Measurements from ENCODE around the gene AJM1. TPM values are rescaled to one million over a fixed set of nuclear protein-coding genes. Genes with fewer than 3 reads are reported as not detected.

Gene AJM1
- total RNA-seq, 1 donor from 2014 or later = 1.1 TPM

DNA sequence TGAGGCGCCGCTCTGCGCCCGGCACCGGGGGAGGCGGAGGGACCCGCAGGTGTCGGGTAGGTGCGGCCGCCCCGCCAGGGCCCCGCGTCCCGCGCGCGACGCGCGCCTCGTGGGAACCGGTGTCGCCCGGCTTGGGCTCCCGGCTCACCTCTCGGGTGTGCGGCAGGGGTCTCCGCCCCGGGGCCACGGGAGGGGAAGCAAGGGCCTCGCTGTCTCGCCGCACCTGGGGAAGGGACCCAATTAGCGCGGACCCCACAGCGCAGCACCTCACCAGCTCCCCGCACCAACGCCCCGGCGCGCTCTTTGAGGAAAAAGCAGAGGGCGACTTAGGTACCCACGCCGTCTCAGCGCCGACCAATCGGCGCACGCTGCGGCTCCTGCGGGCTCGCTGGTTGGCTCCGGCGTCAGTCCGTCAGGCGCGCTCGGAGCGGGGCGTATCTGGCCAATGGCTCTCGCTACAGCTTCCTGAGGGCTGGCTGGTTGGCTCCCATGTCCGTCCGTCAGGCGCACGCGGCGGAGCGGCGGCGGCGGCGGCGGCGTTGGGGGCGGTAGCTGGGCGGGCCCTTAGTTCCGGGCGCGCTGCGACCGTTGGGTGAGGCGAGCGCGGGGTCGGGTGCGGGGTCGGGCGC is 43.8 kb downstream of the AJM1 start, which contains the start of gene TRAF2:
TRAF2 (plus strand) TSS at position 567 of the 629 bp plus-strand sequence. CDS start 12,225 bp downstream, outside the sequence.
- peaks cover 4% of the 10 kb centered on the region for H3K36me3 ChIP-seq (ENCODE audit: control insufficient read depth, insufficient read depth, low read length)
- FAIRE-seq (no peak), DNase-seq (ENCODE audit: low read depth) (peak; percentile 96)
- peak within 1 kb of the TSS; percentile 93 for H3K4me3 ChIP-seq (ENCODE audit: low read depth, low read length)
- TF ChIP-seq, protein P1, sequence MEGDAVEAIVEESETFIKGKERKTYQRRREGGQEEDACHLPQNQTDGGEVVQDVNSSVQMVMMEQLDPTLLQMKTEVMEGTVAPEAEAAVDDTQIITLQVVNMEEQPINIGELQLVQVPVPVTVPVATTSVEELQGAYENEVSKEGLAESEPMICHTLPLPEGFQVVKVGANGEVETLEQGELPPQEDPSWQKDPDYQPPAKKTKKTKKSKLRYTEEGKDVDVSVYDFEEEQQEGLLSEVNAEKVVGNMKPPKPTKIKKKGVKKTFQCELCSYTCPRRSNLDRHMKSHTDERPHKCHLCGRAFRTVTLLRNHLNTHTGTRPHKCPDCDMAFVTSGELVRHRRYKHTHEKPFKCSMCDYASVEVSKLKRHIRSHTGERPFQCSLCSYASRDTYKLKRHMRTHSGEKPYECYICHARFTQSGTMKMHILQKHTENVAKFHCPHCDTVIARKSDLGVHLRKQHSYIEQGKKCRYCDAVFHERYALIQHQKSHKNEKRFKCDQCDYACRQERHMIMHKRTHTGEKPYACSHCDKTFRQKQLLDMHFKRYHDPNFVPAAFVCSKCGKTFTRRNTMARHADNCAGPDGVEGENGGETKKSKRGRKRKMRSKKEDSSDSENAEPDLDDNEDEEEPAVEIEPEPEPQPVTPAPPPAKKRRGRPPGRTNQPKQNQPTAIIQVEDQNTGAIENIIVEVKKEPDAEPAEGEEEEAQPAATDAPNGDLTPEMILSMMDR (IDR thresholded peaks at IDR 0.05; ENCODE audit: insufficient read depth, low read length, severe bottlenecking) = no peak
- H3K27me3 ChIP-seq (ENCODE audit: control insufficient read depth, insufficient read depth, low read length) = no peaks in the 10 kb centered on the region

DNA sequence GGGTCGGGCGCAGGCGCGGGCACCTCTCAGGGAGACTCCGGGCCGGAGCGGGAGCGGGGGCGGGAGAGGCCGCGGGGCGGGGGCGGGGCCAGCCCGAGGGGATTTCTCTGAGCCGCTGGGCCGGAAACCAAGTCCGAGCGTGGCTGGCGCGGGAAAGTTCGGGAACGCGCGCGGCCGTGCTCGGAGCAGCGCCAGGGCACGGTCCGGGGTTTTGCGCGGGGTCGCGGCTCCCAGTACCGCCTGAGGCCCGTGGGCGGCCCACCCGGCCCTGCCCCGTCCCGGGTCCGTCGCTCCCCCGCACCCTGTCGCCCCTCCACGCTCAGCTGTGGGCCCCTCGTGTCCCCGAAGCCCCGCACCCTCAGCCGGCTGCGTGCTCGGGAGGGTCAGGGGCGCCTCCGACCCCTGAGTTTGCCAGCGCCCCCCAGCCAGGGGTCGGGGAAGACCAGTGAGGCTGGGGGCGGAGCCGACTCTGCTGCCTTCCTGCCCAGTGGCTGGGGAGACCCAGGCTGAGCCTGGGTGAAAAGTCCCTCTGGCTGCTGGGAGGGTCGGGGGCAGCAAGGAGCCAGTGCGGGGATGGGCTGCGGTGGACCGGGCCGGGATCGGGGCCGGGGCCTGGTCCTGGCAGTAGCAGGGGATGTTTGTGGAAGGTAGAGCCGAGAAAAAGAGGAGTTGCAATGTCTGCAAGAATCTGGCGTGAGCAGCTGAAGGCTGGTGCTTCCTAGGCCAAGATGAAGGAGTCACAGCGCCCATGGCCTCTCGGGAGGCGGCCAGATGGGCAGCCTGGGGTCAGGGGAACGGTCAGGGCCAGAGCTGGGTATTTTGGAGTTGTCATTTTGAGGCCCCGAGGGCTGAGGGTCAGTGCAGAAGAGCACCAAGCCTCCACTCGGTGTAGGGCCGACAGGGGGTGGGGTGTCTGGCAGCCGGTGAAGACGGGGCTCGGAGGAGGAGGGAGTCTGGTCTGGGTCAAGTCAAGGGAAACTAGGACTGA is 44.6 kb downstream of the AJM1 start:
- H3K36me3 ChIP-seq (ENCODE audit: control insufficient read depth, insufficient read depth, low read length) = peaks cover 4% of the 10 kb centered on the region
- DNase-seq (ENCODE audit: low read depth) (no peak), FAIRE-seq (no peak)
- H3K4me3 ChIP-seq (ENCODE audit: low read depth, low read length) = peak overlapping the region; percentile 93
- no peaks in the 10 kb centered on the region for H3K27me3 ChIP-seq (ENCODE audit: control insufficient read depth, insufficient read depth, low read length)
- TF ChIP-seq, protein P1 (IDR thresholded peaks at IDR 0.05; ENCODE audit: insufficient read depth, low read length, severe bottlenecking) = no peak

DNA sequence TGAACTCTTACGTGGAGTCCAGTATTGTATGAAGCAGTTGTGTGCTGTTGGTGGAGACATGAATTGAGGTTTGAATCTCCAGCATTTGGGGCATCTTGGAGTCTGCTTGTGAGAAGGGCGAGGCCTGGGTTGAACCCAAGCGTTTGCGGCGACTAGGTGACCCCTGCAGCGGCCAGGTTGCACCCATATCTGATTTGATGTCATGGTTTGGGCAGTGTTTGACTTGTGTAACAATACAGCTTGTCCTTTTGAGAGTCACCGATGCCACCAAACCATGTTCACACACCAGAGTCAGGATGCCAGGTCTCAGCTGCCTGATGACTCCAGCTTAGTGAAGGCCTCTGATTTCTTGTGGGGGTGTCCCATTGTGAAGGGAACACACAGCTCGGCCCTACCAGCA is 46.2 kb downstream of the AJM1 start:
- Histone ChIP-seq H3K4me3 (ENCODE audit: low read depth, low read length) (no peak overlapping the region), H3K27me3 (ENCODE audit: control insufficient read depth, insufficient read depth, low read length) (no peaks in the 10 kb centered on the region), H3K36me3 (ENCODE audit: control insufficient read depth, insufficient read depth, low read length) (peaks cover 7% of the 10 kb centered on the region)
- FAIRE-seq = no peak
- TF ChIP-seq, protein P1 (IDR thresholded peaks at IDR 0.05; ENCODE audit: insufficient read depth, low read length, severe bottlenecking) = no peak
- DNase-seq (ENCODE audit: low read depth) = no peak

DNA sequence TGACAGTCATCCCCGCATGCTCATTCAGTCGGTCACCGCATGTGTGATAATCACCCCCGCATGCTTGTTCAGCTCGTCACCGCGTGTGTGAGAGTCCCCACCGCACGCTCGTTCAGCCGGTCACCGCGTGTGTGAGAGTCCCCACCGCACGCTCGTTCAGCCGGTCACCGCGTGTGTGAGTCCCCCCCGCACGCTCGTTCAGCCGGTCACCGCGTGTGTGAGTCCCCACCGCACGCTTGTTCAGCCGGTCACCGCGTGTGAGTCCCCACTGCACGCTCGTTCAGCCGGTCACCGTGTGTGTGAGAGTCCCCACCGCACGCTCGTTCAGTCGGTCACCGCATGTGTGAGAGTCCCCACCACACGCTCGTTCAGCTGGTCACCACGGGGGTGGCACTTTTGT is 47.6 kb downstream of the AJM1 start:
- peaks cover 7% of the 10 kb centered on the region for H3K36me3 ChIP-seq (ENCODE audit: control insufficient read depth, insufficient read depth, low read length)
- no peak for DNase-seq (ENCODE audit: low read depth)
- no peak for FAIRE-seq
- H3K27me3 ChIP-seq (ENCODE audit: control insufficient read depth, insufficient read depth, low read length) = no peaks in the 10 kb centered on the region
- TF ChIP-seq, protein P1 (IDR thresholded peaks at IDR 0.05; ENCODE audit: insufficient read depth, low read length, severe bottlenecking) = no peak
- no peak overlapping the region for H3K4me3 ChIP-seq (ENCODE audit: low read depth, low read length)

DNA sequence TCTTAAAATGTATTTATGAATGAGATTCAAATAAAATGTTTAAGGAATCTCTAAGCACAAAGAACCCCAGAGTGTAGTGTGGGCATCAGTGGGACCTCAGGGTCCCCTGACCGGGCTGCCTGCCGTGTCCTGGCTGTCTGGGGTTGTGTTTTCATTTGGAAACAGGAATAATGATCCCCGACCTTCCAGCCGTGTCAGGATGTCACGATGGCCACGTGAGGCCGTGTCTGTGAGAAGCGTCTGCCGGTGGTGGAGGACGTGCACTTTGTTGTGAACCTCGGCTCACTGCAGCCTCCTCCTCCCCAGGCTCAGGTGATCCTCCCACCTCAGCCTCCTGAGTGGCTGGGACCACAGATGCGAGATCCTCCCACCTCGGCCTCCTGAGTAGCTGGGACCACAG is 48.4 kb downstream of the AJM1 start:
- DNase-seq (ENCODE audit: low read depth) (no peak), FAIRE-seq (no peak)
- no peak overlapping the region for H3K4me3 ChIP-seq (ENCODE audit: low read depth, low read length)
- H3K27me3 ChIP-seq (ENCODE audit: control insufficient read depth, insufficient read depth, low read length) = no peaks in the 10 kb centered on the region
- TF ChIP-seq, protein P1 (IDR thresholded peaks at IDR 0.05; ENCODE audit: insufficient read depth, low read length, severe bottlenecking) = no peak
- H3K36me3 ChIP-seq (ENCODE audit: control insufficient read depth, insufficient read depth, low read length) = peaks cover 7% of the 10 kb centered on the region

Other genes with a start within 250 kb of the AJM1 start
- gene EGFL7, start 179.6 kb upstream of the AJM1 start, total RNA-seq = 11.8 and 18.1 TPM in 2 replicates
- 41.9 and 52.0 TPM in 2 replicates for gene AGPAT2, start 155.0 kb upstream of the AJM1 start, total RNA-seq
- gene DIPK1B, start 129.9 kb upstream of the AJM1 start, total RNA-seq = 0.13 TPM in 1 of 2 replicates, not detected in the other
- gene LCN10, start 99.5 kb upstream of the AJM1 start, total RNA-seq = not detected in 2 replicates
- gene LCN6, start 94.0 kb upstream of the AJM1 start, total RNA-seq = not detected in 2 replicates
- not detected in 2 replicates for gene LCN8, start 84.2 kb upstream of the AJM1 start, total RNA-seq
- gene LCN15, start 78.0 kb upstream of the AJM1 start, total RNA-seq = not detected in 2 replicates
- gene TMEM141, start 51.1 kb upstream of the AJM1 start, total RNA-seq = 220 and 228 TPM in 2 replicates
- gene CCDC183, start 46.1 kb upstream of the AJM1 start, total RNA-seq = under 0.01 and 0.38 TPM in 2 replicates
- gene RABL6, start 34.5 kb upstream of the AJM1 start, total RNA-seq = 79.5 and 88.5 TPM in 2 replicates
- gene PHPT1, start 6.9 kb downstream of the AJM1 start, total RNA-seq = 57.9 and 124 TPM in 2 replicates
- 1.1 and 1.5 TPM in 2 replicates for gene MAMDC4, start 9.9 kb downstream of the AJM1 start, total RNA-seq
- 486 and 497 TPM in 2 replicates for gene EDF1, start 23.8 kb downstream of the AJM1 start, total RNA-seq
- gene TRAF2, start 44.0 kb downstream of the AJM1 start, total RNA-seq = 5.3 and 10.1 TPM in 2 replicates
- 162 TPM in 2 replicates for gene FBXW5, start 102.3 kb downstream of the AJM1 start, total RNA-seq
- gene C8G, start 102.8 kb downstream of the AJM1 start, total RNA-seq = 0.51 and 0.79 TPM in 2 replicates
- gene LCN12, start 109.8 kb downstream of the AJM1 start, total RNA-seq = 0.13 TPM in 1 of 2 replicates, not detected in the other
- 0.26 TPM in 2 replicates for gene PTGDS, start 135.0 kb downstream of the AJM1 start, total RNA-seq
- not detected in 2 replicates for gene LCNL1, start 140.5 kb downstream of the AJM1 start, total RNA-seq
- gene PAXX, start 149.9 kb downstream of the AJM1 start, total RNA-seq = 10.0 and 11.5 TPM in 2 replicates
- gene CLIC3, start 154.1 kb downstream of the AJM1 start, total RNA-seq = 2.1 and 28.8 TPM in 2 replicates
- 5.5 and 9.9 TPM in 2 replicates for gene ABCA2, start 185.8 kb downstream of the AJM1 start, total RNA-seq
- not detected in 2 replicates for gene FUT7, start 189.6 kb downstream of the AJM1 start, total RNA-seq
- gene NPDC1, start 203.7 kb downstream of the AJM1 start, total RNA-seq = 5.5 and 10.5 TPM in 2 replicates
- gene ENTPD2, start 211.6 kb downstream of the AJM1 start, total RNA-seq = 0.79 and 1.2 TPM in 2 replicates
- gene SAPCD2, start 228.1 kb downstream of the AJM1 start, total RNA-seq = 0.26 and 1.2 TPM in 2 replicates
- 2.0 and 3.2 TPM in 2 replicates for gene UAP1L1, start 235.0 kb downstream of the AJM1 start, total RNA-seq
- gene MAN1B1, start 244.5 kb downstream of the AJM1 start, total RNA-seq = 58.2 and 65.3 TPM in 2 replicates

All from bronchial epithelial cell (primary cell).